ENCODE data around the gene CNTN1.

GRCh38 chr12:40655451-40655850 lies 36.8 kb upstream of the CNTN1 start:
- TF ChIP-seq POLR2AphosphoS5 (IDR thresholded peaks at IDR 0.05), result no peak
- TF ChIP-seq POLR2A (IDR thresholded peaks at IDR 0.05; ENCODE audit: low read depth), result no peak
- no peak for TF ChIP-seq CTCF (IDR thresholded peaks at IDR 0.05)
